Sciatic nerve (tissue), 2 donors: Measurements from ENCODE around the gene MARCHF6. TPM values are rescaled to one million over a fixed set of nuclear protein-coding genes. Genes with fewer than 3 reads are reported as not detected.
"Not testable (repeated sequence)": the region's sequence is repeated elsewhere in the genome, so short reads cannot be mapped to it uniquely, and the experiment has no call there.

ENCODE experiments used
- ATAC-seq: fragments of 200-7000 bp; cut with Tn5 transposase; one replicate; pipeline ENCODE4 v1.9.1; 2020; ENCODE audit warnings: mild to moderate bottlenecking, moderate library complexity
- DNase-seq: peaks from one replicate; pipeline ENCODE4 v3.0.0-alpha.2; 2020; ENCODE audit warnings: low spot score
- intact Hi-C: fragments of 100-400 bp; cut with DNase I; formaldehyde crosslinking; loops from one replicate; pipeline ENCODE4 v1.14.2; 2022
- total RNA-seq: library from RNA; stranded (reverse); fragmentation: NEBNext Ultra II Directional; extraction: Animal tissue kit (Norgen Biotek cat#: 25700); gene quantifications from one replicate; pipeline ENCODE4 v1.2.1, GENCODE V29; 2021
- donor health status: DM: no; HTN: no; CAD: no.
- donor health status: DM: no; HTN: no; CAD: no.

MARCHF6 gene
- total RNA-seq, 1 donor from 2014 or later: 174 TPM

DNA sequence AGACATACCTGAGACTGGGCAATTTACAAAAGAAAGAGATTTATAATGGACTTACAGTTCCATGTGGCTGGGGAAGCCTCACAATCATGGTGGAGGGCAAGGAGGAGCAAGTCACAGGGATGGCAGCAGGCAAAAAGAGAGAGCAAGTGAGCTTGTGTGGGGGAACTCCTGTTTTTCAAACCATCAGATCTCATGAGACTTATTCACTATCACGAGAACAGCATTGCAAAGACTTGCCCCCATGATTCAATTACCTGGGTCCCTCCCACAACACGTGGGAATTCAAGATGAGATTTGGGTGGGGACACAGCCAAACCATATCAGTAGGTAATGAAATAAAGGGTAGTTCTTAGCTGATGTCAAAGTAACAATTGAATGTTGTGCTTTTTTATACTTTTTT is 17.9 kb downstream of the MARCHF6 start:
- DNase-seq, ATAC-seq, intact Hi-C loops: not testable (repeated sequence)

DNA sequence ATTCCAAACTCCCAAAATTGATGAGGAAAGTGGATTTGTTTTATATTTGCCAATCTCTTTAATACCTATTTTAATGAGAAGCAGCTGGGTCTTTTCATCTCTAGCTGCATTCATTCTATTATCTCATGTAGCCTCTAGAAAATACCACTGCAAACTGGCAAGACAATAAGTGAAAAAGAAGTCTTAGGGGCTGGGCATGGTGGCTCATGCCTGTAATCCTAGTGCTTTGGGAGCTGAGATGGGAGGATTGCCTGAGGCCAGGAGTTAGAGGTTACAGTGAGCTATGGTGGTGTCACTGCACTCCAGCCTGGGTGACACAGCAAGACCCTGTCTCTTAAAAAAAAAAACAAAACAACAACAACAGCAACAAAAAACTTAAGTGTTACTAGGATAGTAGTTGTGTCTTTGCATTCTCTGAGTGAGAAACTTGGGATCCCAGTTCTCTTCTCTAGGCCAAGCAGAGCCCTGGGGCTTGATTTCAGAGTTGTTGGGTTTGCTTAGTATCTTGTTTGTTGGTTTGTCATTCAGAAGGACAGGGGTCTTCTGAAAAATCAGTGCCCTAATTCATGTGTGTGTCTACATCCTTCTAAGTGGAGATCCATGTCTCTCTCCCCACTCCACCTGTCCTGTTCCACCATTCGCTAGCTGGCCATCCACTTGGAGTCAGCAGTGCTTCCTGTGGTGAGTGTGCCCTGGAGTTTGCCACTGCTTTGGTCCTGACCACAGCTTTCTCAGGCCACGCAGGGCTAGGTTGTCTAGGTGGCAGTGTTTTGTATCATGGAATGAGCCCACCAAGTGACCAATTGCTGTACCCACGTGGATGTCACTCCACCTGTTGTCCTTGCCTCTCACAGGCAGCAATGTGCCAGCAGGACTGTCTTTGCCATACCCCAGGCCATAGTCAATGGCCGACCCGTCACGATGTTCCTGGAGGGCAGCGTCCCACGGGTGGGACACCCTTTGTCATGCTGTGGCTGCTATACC is 19.5 kb downstream of the MARCHF6 start:
- intact Hi-C loops: no loop called here
- ATAC-seq: no peak

DNA sequence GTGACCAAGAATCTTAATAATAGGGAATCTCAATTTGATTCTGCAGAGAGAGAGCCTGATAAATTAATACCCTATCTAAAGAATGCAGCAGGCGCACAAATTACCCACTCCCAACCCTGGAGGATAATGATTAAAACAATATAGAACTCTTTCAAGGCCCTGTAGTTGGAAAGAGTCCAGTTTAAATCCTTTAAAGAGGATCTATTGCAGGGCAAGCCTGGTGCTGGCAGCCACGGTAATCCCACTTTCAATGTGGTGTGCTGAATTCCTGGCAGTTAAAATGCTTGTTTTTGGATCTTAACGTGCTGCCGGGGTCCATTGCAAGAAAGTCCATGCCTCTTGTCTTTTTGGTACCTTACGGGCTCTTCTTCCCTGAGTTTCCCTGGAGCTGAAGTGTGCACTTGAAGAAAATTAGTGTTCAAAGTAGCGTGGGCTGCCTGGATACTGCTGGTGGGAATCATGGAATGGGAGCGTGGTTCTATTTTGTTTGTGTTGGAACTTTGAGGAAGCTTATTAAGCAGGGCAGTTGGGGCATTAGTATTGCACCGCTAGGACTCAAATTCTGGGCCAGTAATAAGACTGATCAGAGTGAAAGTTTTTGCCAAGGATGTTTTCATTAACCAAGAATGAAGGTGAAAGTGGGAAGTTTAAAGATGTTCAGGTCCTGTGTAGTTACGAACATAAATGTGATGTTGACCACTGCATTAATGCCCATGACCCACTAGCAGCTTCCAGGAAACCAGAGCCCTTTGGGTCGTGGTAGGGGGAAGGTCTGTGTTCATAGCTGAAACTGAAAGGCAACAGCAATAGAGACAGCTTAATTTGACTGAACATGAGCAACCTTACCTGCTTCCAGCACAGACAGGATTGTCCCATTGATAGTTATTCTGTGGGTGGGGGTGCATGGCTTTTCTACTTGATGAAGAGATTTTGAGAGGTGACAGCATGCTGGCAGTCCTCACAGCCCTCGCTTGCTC is 20.8 kb downstream of the MARCHF6 start:
- no peak for ATAC-seq
- intact Hi-C loops: no loop called here
- DNase-seq: no peak

More for the DNA sequence above, 19.5 kb downstream of the MARCHF6 start:
- DNase-seq: no peak

DNA sequence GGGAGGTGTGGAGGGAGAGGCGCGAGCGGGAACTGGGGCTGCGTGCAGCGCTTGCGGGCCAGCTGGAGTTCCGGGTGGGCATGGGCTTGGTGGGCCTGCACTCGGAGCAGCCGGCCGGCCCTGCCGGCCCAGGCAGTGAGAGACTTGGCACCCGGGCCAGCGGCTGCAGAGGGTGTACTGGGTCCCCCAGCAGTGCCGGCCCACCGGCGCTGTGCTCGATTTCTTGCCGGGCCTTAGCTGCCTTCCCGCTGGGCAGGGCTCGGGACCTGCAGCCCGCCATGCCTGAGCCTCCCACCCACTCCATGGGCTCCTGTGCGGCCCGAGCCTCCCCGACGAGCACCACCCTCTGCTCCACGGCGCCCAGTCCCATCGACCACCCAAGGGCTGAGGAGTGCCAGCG is 21.7 kb downstream of the MARCHF6 start:
- ATAC-seq, intact Hi-C loops, DNase-seq: not testable (repeated sequence)

DNA sequence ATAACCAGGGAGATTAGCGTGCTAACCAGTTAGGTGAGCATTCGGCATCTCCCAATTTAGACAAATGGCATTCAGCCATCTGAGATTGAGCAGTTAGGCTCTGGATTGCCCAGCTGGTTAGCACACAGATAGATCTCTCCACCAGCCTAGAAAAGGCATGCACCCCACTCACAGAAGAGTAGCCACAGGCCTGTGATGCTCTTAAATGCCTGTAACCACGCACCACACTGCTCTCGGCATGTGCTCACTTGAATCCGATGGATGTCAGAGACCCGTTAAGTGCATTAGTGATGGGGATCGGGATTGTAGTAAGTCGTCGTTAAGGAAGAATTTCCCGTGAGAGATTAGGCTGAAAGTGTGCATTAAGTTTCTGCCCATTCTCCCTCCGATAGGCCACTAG is 23.0 kb downstream of the MARCHF6 start:
- no peak for ATAC-seq
- intact Hi-C loops: no loop called here
- no peak for DNase-seq

DNA sequence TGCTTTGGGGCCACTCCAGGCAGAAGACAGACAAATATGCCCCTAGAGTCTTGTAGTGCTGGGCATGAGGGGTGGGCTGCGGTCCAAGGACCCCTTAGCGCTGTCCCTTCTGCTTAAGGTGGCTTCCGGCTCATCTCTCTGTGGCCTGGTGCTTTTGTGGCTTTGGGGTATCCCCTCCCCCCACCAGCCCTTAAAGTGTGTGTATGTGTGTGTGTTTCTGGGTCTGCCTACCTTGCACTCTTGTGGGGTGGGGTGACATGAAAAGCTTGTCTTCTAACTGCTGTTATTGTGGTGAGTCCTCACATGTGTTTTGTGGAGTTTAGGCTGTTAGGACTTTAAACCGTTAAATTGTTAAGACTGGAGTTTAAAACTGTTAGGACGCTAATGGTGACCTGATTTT is 23.6 kb downstream of the MARCHF6 start:
- DNase-seq (no peak), ATAC-seq (no peak)
- intact Hi-C loops: no loop called here

DNA sequence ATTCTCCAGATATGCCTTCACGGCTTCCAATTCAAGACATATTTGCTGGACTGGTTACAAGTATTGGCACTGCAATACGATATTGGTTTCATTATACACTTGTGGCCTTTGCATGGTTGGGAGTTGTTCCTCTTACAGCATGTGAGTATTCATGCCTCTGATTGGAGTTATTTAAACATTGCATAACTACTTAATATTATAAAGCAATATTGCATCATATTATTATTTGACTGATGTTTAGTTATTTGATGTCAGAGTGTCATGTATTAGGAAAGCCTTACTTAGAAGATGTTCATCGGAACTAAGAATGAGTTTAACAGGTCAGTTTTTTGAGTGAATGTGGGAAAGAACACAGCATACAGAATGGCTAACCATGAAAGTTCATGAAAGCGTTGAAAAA is 28.3 kb downstream of the MARCHF6 start:
- DNase-seq (no peak), ATAC-seq (no peak)
- intact Hi-C loops: no loop called here

DNA sequence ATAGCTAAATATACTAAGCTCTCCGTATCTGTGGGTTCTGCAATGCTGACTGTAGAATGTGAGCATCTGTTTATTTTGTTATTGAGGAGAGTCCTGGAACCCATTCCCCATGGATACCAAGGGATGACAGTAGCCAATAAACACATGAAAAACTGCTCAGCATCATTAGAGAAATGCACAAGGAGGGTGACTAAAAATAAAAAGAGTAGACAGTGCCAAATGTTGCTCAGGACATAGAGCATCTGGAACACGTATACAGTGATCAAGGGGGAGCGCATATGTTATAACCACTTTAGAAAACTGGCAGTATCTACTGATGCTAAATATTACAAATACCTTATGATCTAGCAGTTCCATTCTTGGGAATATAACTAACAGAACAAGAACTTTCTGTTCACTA is 31.0 kb downstream of the MARCHF6 start:
- intact Hi-C loops: no loop called here
- no peak for ATAC-seq
- no peak for DNase-seq

DNA sequence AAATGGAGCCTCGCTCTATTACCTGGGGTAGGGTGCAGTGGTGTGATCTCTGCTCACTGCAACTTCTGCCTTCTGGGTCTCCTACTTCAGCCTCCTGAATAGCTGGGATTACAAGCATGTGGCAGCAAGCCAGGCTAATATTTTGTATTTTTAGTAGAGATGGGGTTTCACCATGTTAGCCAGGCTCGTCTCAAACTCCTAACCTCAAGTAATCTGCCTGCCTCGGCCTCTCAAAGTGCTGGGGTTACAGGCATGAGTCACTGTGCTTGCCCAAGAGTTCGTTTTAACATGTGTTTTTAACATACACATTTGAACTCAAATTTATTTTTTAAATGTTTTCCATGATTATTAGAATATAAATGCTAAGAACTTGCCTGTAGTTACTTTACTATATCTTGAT is 34.2 kb downstream of the MARCHF6 start:
- DNase-seq (no peak), ATAC-seq (no peak)
- intact Hi-C loops: no loop called here

DNA sequence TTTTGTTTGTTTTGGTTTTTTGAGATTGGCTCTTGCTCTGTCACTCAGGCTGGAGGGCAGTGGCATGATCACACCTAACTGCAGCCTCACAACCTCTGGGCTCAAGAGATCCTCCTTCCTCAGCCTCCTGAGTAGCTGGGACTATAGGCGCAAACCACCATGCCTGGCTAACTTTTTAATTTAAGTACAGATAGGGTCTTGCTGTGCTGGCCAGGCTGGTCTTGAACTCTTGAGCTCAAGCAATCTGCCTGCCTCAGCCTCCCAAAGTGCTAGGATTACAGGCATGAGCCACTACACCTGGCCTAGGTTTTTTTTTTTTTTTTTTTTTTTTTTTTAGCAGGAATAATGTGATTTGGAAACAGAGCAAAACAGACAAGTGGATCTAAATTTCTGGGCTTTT is 37.6 kb downstream of the MARCHF6 start:
- ATAC-seq (no peak), DNase-seq (no peak)

DNA sequence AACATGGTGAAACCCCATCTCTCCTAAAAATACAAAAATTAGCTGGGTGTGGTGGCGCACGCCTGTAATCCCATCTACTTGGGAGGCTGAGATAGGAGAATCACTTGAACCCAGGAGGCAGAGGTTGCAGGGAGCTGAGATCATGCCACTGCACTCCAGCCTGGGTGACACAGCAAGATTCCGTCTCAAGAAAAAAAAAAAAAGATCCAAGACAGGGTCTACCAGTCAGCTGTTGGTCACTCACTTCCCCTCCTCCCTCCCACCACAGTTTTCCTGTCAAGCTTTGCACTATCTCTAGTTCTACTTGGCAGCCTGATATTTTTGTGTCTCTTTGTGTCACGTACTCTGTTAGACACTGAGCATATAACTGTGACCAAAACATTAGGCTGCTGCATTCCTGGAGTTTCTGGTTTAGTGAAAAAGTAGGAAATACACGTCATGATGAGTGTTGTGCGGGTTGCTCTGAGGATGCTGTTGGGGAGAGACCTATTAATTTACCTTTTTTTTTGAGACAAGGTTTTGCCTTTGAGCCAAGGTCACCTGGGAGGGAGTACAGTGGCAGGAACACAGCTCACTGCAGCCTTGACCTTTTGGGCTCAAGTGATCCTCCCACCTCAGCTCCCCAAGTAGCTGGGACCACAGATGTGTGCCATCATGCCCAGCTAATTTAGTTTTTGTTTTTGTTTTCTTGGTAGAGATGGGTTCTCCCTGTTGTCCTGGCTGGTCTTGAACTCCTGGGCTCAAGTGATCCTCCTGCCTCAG is 39.3 kb downstream of the MARCHF6 start:
- intact Hi-C loops, DNase-seq, ATAC-seq: not testable (repeated sequence)

More for the DNA sequence above, 37.6 kb downstream of the MARCHF6 start:
- intact Hi-C loops: no loop called here

DNA sequence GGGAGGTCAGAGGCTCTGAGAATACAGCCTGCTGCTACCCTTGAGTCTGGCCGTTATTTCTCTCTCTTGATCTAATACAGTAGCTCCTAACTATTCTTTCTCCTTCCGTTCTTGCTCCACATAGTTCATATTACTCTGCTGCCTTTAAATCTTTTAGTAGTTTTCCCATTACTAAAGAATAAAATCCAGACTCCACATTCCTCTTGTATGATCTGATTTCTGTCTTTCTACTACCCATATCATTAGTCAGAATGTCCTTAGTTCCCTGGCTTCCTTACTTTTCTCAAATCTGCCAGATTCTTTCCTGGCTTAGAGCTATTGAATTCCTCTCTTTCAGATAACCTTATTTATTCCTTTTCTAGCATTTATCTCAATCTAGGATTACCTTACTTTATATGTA is 40.0 kb downstream of the MARCHF6 start:
- ATAC-seq (no peak), DNase-seq (no peak)
- intact Hi-C loops: no loop called here

DNA sequence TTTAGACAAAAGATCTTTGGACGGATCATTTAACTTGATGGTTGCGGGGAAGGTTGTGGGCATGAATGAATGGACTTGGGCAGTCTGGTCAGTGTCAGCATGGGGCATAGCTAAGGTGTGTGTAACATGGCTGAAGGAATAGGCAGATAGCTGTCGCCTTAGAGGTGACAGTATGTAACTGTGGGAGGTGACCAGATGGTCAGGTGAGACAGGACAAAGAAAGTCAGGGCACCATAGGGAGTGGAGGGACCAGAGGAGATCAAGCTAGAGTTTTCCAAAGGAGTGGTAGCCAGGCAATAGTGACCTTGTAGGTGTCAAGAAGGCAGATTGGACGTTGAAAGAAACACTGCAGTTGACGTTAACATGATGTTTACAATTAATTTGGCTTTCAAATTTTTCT is 43.1 kb downstream of the MARCHF6 start:
- ATAC-seq (no peak), DNase-seq (no peak)
- intact Hi-C loops: no loop called here

DNA sequence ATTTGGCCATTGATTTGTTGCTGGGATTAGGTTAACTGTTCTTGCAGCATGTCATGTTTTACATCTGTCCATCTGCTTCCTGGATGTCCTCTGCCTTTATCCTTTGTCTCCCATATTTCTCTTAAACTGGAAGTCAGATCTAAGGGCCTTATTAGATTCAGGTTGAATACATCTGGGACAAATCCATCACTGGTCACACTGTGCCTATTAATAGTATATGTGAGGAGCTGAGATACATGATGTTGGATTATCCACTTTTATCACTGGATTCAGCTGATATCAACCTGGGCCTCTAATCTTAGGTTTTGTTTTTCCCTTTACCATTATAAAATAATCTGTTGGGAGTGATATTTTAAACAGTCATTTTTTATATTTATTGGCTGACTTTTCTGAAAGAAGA is 46.3 kb downstream of the MARCHF6 start:
- intact Hi-C loops: no loop called here
- DNase-seq (no peak), ATAC-seq (no peak)

DNA sequence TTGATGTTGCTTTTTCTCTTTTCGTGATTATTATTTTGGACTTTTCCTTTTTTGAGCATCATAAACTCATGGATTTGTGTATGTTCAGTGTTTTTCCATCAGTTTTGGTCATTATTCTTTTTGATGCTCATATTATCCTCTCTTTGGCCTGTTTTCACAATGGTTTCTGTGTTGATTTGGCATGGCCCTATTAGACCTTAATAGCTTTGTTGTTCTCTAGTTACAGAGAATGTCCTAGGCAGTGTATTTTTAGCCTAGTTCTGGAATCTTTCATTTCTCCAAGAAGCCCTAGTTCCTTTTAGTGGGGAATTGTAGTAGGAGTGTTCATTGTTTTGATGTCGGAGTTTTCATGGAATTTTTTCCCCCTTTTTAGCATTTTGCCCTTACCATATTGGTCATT is 46.9 kb downstream of the MARCHF6 start:
- DNase-seq: no peak
- peak; percentile 94 for ATAC-seq
- intact Hi-C loops: no loop called here

DNA sequence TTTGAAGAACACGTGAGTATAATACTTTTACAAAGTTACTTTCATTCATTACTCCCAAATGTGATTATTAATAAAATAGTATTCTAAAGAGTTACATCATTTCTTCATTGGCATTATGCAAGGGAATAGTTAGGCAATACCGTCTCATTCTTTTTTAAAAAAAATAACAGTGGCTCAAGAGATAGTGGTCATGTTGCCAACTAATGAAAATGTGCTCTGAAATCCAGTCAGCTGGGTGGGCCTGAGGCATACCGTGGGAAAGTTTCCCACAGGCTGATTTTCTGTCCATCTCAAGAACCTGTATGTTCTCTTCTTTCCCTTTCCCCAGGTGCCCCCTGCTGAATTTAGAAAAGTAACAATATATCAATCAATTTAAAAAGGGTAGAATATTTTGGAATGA is 47.3 kb downstream of the MARCHF6 start:
- DNase-seq: no peak
- intact Hi-C loops: no loop called here
- peak; percentile 96 for ATAC-seq

DNA sequence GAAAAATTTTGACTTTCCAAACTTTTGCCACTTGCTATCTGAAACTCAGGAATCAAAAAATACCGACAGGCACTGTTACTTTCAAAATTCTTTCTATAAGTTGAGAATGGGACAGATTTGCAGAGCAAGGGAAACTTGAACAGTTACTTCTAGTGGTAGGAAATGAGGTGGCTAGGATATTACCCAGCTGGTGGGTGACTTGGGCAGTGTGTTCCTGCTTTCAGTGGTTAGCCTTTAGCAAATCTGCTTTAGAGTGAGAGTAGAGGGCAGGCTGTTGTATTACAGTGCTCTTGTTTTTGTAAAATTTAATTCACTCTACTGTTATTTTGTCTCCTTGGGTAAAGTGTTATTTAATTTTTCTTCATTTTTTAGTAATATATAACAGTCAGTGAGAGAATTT is 48.0 kb downstream of the MARCHF6 start:
- DNase-seq: no peak
- no peak for ATAC-seq
- intact Hi-C loops: no loop called here
